Brain microvascular endothelial cell (primary cell): Measurements from ENCODE around the gene CDCA8.
A peak's percentile ranks its signal among the peaks of the same experiment; 100 is the strongest.

ENCODE experiments used
- DNase-seq: peaks from one replicate; pipeline ENCODE4 v3.0.0-alpha.2; 2020
- H3K27ac ChIP-seq: fragments of 250-450 bp; sonication (Bioruptor Pico); 2 replicates; pipeline ENCODE4 v1.5.1; 2020; ENCODE audit warnings: mild to moderate bottlenecking, moderate library complexity
- H3K27me3 ChIP-seq: fragments of 250-450 bp; sonication (Bioruptor Pico); replicated peaks from 2 replicates; pipeline ENCODE4 v1.5.1; 2020; ENCODE audit warnings: mild to moderate bottlenecking
- H3K36me3 ChIP-seq: fragments of 250-450 bp; sonication (Bioruptor Pico); replicated peaks from 2 replicates; pipeline ENCODE4 v1.5.1; 2020; ENCODE audit warnings: mild to moderate bottlenecking
- H3K4me3 ChIP-seq: 2 replicates; pipeline ENCODE4 v1.5.1; 2011; ENCODE audit warnings: low read depth, mild to moderate bottlenecking, control low read depth, low read length, moderate library complexity
- in situ Hi-C: cut with HindIII; loops from 2 replicates; pipeline ENCODE4 v1.10.0; 2017; ENCODE audit warnings: low sequenced_read_pairs, low pct_ligation_motif_present
- TF ChIP-seq, protein P1 (sequence below): IDR thresholded peaks from 2 replicates; pipeline ENCODE4 v1.5.1; 2011; ENCODE audit warnings: low read depth, mild to moderate bottlenecking, moderate library complexity, low read length, control low read depth, inconsistent platforms; ENCODE audit errors: missing control alignments

Gene CDCA8

DNA sequence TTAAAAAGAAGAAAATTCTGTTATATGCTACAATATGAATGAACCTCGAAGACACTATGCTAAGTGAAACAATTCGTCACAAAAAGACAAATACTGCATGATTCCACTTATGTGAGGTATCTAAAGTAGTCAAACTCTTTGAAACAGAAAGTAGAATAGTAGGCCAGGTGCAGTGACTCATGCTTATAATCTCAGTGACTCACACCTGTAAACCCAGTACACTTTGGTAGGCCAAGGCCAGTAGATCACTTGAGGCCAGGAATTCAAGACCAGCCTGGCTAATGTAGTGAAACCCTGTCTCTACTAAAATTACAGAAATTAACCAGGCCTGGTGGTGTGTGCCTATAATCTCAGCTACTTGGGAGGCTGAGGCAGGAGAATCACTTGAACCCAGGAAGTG, 46.9 kb downstream of the CDCA8 start:
- no peak for DNase-seq
- Histone ChIP-seq H3K36me3 (no peaks in the 10 kb centered on the region), H3K27ac (no peak overlapping the region), H3K4me3 (no peak overlapping the region), H3K27me3 (no peaks in the 10 kb centered on the region)
- in situ Hi-C loops: no loop called here
- TF ChIP-seq, protein P1, sequence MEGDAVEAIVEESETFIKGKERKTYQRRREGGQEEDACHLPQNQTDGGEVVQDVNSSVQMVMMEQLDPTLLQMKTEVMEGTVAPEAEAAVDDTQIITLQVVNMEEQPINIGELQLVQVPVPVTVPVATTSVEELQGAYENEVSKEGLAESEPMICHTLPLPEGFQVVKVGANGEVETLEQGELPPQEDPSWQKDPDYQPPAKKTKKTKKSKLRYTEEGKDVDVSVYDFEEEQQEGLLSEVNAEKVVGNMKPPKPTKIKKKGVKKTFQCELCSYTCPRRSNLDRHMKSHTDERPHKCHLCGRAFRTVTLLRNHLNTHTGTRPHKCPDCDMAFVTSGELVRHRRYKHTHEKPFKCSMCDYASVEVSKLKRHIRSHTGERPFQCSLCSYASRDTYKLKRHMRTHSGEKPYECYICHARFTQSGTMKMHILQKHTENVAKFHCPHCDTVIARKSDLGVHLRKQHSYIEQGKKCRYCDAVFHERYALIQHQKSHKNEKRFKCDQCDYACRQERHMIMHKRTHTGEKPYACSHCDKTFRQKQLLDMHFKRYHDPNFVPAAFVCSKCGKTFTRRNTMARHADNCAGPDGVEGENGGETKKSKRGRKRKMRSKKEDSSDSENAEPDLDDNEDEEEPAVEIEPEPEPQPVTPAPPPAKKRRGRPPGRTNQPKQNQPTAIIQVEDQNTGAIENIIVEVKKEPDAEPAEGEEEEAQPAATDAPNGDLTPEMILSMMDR: no peak

DNA sequence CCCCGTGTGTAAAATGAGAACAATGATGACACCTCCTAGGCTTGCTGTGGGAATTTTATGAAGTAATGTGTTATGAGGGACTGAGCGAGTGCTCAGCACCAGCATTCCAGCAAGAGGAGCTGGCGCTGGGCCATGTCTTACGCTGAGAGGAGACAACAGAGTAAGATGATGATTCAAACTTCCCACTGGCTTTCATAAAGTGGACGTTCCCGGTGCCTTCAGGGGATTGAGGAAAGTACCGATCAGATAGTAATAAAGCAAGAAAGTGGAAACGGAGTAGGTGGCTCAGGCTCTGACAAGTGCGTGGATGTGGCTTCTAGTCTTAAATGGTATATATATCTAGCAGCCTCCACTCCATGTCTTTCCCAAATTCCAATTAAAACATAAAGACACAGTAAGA, 48.8 kb downstream of the CDCA8 start:
- no peak overlapping the region for H3K27ac ChIP-seq
- H3K4me3 ChIP-seq: no peak overlapping the region
- H3K36me3 ChIP-seq: no peaks in the 10 kb centered on the region
- H3K27me3 ChIP-seq: no peaks in the 10 kb centered on the region
- in situ Hi-C loops: no loop called here
- TF ChIP-seq, protein P1: no peak
- peak; percentile 61 for DNase-seq

DNA sequence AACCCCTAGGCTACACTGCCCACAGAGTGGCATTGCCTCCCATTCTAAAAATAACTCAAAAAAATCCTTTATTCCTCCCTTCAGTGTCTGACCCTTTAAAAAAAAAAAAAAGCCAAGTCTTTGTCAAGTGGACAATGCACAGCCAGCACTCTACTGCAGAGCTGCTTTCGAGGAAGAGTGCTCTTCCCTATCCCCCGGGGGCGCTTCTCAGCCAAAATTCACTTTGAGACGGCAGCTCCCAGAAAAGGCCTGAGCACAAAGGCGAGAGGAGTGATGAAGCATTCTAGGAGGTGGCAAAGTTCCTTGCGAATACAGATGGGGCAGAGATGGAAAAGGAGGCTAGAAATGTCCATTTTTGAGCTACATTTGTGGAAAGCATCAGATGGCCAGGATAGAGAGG, 49.3 kb downstream of the CDCA8 start:
- H3K36me3 ChIP-seq: no peaks in the 10 kb centered on the region
- H3K27me3 ChIP-seq: no peaks in the 10 kb centered on the region
- in situ Hi-C loops: no loop called here
- no peak overlapping the region for H3K4me3 ChIP-seq
- TF ChIP-seq, protein P1: no peak
- no peak overlapping the region for H3K27ac ChIP-seq
- no peak for DNase-seq

DNA sequence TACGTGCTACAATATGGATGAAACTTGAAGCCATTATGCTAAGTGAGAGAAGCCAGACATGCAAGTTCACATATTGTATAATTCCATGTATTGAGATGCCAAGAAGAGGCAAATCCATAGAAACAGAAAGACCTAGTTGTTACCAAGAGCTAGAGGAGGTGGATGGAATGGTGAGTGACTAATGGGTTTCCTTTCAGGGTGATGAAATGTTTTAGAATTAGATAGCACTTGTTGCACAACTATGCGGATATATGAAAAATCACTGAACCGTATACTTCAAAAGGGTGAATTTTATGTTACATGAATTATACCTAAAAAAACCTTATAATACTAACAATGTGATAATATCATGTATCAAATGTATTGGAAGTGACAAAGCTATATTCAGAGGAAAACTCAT, 54.5 kb downstream of the CDCA8 start:
- Histone ChIP-seq H3K4me3 (no peak overlapping the region), H3K27me3 (peaks cover 2% of the 10 kb centered on the region), H3K27ac (no peak overlapping the region), H3K36me3 (no peaks in the 10 kb centered on the region)
- no peak for DNase-seq
- TF ChIP-seq, protein P1: no peak
- in situ Hi-C loops: no loop called here

DNA sequence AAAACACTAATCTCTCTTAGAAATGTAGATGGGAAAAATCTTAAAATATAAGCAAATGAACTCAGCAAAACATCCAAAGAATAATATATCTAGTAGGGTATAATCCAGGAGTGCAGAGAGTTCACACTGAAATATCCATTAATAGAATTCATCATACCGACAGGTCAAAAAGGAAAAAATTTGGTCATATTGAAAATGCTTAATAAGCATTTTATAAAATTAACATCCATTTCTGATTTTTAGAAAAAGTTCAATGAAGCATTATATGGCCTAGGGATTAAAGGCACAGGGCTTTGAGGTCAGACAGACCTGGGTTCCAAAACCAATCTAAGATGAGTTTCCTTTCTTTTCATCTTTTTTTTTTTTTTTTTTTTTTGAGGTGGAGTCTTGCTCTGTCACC, 56.2 kb downstream of the CDCA8 start:
- in situ Hi-C loops: no loop called here
- no peak for DNase-seq
- Histone ChIP-seq H3K27ac (no peak overlapping the region), H3K4me3 (no peak overlapping the region), H3K36me3 (no peaks in the 10 kb centered on the region), H3K27me3 (peaks cover 10% of the 10 kb centered on the region)
- TF ChIP-seq, protein P1: no peak

DNA sequence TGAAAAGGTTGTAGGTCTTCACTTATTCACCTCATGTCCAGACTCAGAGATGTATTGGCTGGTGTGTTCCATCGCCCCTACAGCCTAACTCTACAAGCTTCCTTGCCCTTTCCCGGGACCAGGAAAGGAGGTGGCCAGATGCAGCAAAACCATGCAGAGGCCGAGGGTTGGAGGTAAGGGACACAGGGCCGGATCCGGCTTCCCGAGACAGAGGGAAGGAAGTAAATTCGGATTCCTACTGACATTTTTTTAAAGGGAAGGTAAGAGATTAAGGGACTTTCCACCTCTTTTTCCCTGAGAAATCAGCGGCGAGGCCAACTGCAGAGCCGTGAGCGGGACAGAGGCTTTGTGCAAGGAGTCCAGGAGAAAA, 59.9 kb downstream of the CDCA8 start:
- TF ChIP-seq, protein P1: no peak
- H3K36me3 ChIP-seq: no peaks in the 10 kb centered on the region
- no peak overlapping the region for H3K4me3 ChIP-seq
- peaks cover 30% of the 10 kb centered on the region for H3K27me3 ChIP-seq
- no peak for DNase-seq
- in situ Hi-C loops: no loop called here
- no peak overlapping the region for H3K27ac ChIP-seq
